ENCODE data around the gene R3HCC1L. TPM values are rescaled to one million over a fixed set of nuclear protein-coding genes. Genes with fewer than 3 reads are reported as not detected.

R3HCC1L gene
- total RNA-seq, result 10.7 and 11.7 TPM in 2 replicates

GRCh38 chr10:98134431-98135221, at the start of gene R3HCC1L:
TSS of gene R3HCC1L (plus strand) at chr10:98134657. CDS start at chr10:98208115, 73,458 bp downstream.

GRCh38 chr10:98267894-98268693, 133.6 kb downstream of the R3HCC1L start, which contains the start of gene LOXL4:
TSS of gene LOXL4 (minus strand) at chr10:98268194. CDS start at chr10:98263019, 5,175 bp downstream.

Other genes with a start within 250 kb of the R3HCC1L start
- gene CRTAC1, start 104.0 kb upstream of the R3HCC1L start, total RNA-seq, result not detected in 2 replicates
- gene LOXL4, start 133.5 kb downstream of the R3HCC1L start, total RNA-seq, result 7.2 and 8.8 TPM in 2 replicates

Measured in subcutaneous preadipocyte (primary cell).